Fibroblast of pulmonary artery (primary cell): ENCODE data around the gene WDR91.

Experiments
- DNase-seq: peaks from one replicate; pipeline ENCODE4 v3.0.0-alpha.2; 2010; ENCODE audit warnings: low read depth
- H3K4me3 ChIP-seq: replicated peaks from 2 replicates; pipeline ENCODE4 v1.5.1; 2011; ENCODE audit warnings: low read depth, mild to moderate bottlenecking, control low read depth, low read length, moderate library complexity
- TF ChIP-seq, protein P1 (sequence below): IDR thresholded peaks from 2 replicates; pipeline ENCODE4 v1.5.1; 2011; ENCODE audit warnings: mild to moderate bottlenecking, control low read depth, low read length, inconsistent platforms; ENCODE audit errors: missing control alignments

The WDR91 gene

DNA sequence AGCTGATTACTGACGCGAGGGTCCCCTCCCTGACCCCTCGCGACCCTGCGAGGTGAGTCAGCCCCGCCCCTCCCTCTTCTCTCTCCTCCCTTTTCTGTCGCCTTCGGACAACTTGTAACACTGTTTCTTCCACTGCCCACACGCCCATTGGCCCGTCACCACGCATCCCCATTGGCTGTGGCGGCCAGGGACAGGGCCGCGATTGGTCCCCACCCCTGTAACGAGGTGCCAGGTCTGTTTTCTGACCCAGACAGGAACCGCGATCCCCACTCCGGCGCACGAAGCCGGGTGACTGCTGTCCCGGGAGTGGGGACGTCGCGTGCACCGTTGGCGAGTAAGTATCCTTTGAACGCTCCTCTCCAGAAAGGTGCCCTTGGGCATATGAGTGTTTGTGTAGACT is 22.2 kb upstream of the WDR91 start, which contains the start of gene STRA8:
Gene STRA8, plus strand, starts transcription at position 269 of the 400 bp plus-strand sequence. CDS start 6,687 bp downstream, outside the sequence.
- no peak within 1 kb of the TSS for H3K4me3 ChIP-seq
- TF ChIP-seq, protein P1, sequence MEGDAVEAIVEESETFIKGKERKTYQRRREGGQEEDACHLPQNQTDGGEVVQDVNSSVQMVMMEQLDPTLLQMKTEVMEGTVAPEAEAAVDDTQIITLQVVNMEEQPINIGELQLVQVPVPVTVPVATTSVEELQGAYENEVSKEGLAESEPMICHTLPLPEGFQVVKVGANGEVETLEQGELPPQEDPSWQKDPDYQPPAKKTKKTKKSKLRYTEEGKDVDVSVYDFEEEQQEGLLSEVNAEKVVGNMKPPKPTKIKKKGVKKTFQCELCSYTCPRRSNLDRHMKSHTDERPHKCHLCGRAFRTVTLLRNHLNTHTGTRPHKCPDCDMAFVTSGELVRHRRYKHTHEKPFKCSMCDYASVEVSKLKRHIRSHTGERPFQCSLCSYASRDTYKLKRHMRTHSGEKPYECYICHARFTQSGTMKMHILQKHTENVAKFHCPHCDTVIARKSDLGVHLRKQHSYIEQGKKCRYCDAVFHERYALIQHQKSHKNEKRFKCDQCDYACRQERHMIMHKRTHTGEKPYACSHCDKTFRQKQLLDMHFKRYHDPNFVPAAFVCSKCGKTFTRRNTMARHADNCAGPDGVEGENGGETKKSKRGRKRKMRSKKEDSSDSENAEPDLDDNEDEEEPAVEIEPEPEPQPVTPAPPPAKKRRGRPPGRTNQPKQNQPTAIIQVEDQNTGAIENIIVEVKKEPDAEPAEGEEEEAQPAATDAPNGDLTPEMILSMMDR, result no peak
- no peak for DNase-seq

DNA sequence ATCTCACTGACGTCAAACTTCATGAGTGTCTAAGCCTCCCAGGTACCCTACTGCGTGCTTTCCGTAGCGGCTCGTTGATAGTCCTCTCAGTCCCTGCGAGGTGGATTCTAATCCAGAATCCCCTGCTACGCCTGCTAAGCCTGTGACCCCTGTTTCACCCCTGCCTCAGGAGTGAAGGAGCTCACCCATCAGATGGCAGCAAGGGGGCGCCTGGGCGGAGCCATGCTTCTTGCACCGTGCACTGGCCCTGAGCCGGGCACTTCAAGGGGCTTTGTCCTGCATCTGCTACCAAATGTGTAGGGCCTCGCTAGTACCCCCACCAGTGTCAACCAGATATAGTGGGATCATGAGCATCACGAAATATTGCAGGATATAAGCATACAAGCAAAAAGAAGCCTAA is 21.4 kb upstream of the WDR91 start:
- no peak for DNase-seq
- TF ChIP-seq, protein P1, result peak; percentile 7
- H3K4me3 ChIP-seq, result no peak overlapping the region

DNA sequence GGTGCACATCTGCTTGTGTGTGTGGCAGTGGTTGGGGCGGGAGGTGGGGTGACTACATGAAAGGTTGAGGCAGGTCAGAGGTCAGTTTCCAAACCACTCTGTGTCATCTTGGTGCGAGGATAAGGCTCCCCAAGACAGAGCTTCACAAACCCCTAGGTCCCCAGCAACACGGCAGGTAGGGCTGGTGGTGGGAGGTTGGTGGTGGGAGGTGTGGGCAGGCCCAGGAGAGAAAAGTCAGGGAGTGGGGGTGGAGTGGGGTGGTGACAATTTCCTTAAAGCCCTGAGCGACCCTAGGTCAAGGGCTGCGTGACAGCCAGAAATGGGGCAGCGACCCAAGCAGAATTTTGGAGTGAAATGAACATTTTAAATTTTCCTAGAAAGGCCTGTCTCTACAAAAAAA is 20.8 kb upstream of the WDR91 start:
- H3K4me3 ChIP-seq, result no peak overlapping the region
- DNase-seq, result no peak
- TF ChIP-seq, protein P1, result no peak

DNA sequence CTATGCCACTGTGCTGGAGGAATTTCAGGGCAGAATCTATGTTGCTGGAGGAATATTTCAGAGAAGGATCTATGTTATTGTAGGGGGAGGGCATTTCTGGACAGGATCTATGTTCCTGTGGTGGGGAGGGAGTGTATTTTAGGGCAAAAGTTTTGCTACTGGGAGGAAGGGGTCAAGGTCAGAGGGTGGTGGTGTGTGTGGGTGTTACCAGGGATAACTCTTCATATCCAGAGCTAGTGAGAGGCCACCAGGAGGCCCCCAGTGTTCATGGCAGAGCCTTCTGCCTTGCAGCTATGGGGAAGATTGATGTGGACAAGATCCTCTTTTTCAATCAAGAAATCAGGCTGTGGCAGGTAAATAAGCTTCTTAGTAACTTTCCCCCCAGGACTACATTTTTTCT is 20.4 kb upstream of the WDR91 start:
- no peak for DNase-seq
- TF ChIP-seq, protein P1, result no peak
- no peak overlapping the region for H3K4me3 ChIP-seq

DNA sequence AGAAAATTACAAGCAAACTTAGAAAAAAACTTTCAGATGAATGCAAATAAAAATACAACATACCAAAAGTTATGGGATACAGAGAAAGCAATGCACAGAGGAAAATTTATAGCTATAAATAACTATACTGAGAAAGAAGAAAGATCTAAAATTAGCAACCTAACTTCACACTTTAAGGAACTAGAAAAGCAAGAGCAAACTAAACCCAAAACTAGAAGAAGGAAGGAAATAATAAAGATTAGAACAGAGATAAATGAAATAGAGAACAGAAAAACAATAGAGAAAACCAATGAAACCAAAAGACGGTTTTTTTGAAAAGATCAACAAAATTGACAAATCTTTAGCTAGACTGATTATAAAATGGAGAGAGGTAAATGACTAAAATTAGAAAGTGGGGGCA is 12.7 kb upstream of the WDR91 start:
- TF ChIP-seq, protein P1, result no peak
- no peak overlapping the region for H3K4me3 ChIP-seq
- DNase-seq, result no peak

DNA sequence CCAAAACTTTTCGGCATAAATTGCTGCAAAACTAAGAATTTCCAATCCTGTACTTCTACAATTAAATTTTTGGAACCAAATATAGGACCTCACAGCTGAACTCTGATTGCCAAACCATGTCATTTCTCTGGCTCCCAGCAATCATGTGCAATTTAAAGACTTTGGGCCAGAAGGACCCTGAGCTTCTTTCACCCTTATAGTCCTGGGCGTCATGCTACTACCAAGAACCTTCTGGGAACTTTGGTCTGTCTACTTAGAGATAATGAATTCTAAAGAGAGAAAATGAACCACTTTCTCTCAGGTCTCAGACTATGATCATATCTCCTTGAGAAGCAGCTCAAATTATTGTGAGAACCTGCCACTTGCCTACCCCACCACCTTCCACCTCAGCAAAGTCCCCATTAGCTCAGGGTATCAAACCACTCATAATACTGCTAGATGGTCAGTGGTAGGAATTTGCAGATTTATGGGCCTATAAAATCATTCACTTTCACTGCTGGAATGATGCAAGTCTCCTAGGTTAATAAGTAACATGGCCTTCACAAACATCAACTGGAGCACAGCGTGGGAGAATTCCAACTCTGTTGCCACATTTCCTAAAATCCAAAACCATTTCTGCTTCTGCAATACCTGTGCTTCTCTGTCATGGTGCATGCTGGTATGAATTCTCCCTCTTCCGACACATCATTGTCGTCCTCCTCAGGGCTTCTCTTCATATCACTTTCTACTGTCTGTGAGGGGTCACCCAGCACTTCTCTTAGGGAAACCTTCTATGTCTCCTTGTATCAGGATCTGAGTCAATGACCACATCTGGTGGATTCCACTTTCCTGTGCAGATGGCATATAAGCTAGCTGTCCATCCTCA is 6.6 kb upstream of the WDR91 start:
- H3K4me3 ChIP-seq, result no peak overlapping the region
- DNase-seq, result no peak
- TF ChIP-seq, protein P1, result no peak

DNA sequence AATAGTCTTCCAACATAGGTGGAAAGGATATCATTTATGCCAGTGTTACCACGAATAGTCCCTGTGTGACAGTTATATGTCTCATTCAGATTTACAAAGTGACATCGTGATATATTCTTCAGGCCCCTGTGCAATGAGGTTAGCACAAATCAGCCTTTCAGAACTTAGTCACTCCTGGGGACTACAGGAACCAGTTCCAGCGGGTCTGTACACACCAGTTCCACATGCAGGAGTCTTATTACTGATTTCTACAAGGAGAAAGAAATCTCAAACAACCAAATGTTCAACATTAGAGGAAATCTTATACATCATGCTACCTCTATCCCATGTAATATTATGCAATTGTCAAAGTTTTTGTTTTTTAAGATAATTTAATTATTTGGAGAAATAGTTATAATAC is 4.4 kb upstream of the WDR91 start:
- no peak for DNase-seq
- TF ChIP-seq, protein P1, result no peak
- no peak overlapping the region for H3K4me3 ChIP-seq
